GM20000 (cell line): ENCODE data around the gene TARBP1.

Experiments
- DNase-seq: peaks from one replicate; pipeline ENCODE4 v3.0.0; 2012; ENCODE audit warnings: low spot score
- CTCF ChIP-seq: IDR thresholded peaks from 2 replicates; pipeline ENCODE4 v1.5.1; 2012; ENCODE audit warnings: mild to moderate bottlenecking, control low read depth; ENCODE audit errors: extremely low read depth, missing control alignments

TARBP1 gene

DNA sequence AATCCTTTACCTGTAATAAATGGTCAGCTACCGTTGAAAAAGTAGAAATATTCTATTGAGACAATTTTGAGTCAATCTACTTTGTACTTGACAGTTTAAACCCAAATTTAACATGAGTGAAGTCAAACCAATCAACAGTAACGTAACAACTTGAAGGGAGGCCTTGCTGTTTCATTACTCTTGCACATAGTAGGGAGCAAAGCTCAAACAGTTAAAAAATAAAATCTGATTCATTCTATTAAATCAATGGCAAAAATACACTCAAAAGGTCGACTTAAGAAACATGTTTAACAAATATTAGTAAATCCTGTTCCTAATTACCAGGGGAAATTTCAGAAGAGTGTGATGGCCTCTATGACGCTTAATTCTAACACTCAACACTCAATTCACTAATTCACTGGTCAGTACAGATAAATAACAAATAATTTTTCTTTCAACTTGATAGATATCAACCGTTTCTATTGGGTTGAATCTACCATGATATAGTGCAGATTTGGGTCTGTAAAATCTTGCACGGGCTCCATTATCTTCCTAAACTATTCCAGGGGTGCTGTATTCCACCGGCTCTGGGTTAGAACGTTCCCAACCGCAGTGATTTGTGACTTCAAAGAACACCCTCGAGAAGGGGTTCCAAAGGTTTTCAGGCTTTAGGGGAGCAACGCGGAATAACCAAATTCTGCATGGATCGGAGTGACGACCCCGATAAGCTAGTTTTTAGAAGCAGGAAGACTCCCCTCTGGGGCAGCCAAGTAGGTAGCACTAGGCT, 1.4 kb downstream of the TARBP1 start:
- no peak for TF ChIP-seq CTCF
- DNase-seq = no peak

DNA sequence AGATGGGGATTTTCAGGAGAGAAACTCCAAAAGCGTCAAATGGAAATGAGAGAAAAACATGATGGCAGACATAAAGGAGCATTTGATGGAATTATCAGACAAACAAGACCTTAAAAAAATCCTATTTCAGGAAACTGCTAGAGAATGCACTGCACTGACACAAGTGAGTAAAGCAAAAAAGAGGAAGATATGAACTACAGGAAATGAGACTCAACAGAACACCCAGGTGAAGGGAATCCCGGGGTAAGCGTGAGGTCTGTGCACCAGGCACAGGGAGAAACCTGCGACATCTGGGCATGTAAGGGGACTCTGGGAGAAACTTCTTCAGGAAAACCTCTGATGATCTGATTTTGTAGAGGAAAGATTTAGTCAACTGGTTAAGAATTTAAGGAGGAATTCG, 2.8 kb downstream of the TARBP1 start:
- peak; percentile 23 for DNase-seq
- TF ChIP-seq CTCF = no peak

GRCh38 chr1:234475167-234475793, 3.7 kb downstream of the TARBP1 start:
- no peak for TF ChIP-seq CTCF
- no peak for DNase-seq

DNA sequence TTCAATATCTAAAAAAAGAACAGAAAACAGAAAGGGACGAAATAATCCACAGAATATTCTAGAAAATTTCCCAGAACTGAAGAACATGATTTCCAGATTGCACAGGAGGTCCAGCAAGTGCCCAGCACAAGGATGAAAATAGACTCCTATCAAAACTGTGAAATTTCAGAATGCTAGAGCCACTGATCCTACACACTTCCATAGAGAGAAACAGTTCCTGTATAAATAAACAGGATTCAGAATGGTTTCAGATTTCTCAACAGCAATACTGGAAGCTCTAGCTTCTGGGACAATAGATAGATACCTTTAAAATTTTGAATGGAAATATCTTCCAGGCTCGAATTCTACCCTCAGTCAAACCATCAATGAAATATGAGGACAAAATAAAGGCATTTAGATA, 4.6 kb downstream of the TARBP1 start:
- no peak for TF ChIP-seq CTCF
- no peak for DNase-seq

GRCh38 chr1:234473118-234473517, 5.9 kb downstream of the TARBP1 start:
- peak; percentile 19 for DNase-seq
- no peak for TF ChIP-seq CTCF

DNA sequence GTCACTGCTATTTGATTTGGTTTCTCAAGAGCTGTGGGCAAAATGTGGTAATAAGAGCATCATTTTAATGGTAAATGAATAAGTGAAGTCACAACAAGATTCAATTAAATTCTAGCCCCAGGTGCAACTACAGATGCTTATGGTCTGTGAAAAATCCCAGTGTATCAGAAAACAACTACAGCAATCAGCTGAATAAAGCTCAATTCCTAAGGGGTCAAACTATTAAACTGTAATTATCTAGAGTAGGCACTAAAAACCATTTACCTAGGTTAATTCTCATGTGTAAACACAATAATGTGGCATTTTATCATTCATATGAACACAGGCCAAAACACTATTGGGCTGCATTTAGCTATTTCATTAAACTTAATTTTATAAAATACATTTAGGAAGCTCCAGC, 9.6 kb downstream of the TARBP1 start:
- TF ChIP-seq CTCF = no peak
- DNase-seq = no peak

GRCh38 chr1:234468580-234468979, 10.4 kb downstream of the TARBP1 start:
- TF ChIP-seq CTCF = no peak
- DNase-seq = no peak
